NCI-H510A treated with DMSO at 0.1 percent for 48 hours (cell line): ENCODE results near the gene LPAR1.
"Not testable (repeated sequence)": the region's sequence is repeated elsewhere in the genome, so short reads cannot be mapped to it uniquely, and the experiment has no call there.

ENCODE experiments used
- DNase-seq: peaks from one replicate; lab custom pipeline; 2025; lab: John Stamatoyannopoulos, UW

LPAR1 gene

GRCh38 chr9:111038331-111039230 lies at the start of gene LPAR1:
Gene LPAR1, minus strand, starts transcription at chr9:111038470. Its CDS starts 66,353 bp downstream, at chr9:110972117.
- DNase-seq = no peak

GRCh38 chr9:111078391-111079038 lies 40.2 kb upstream of the LPAR1 start:
- no peak for DNase-seq

GRCh38 chr9:111076519-111076918 lies 38.2 kb upstream of the LPAR1 start:
- no peak for DNase-seq

GRCh38 chr9:111076042-111076441 lies 37.8 kb upstream of the LPAR1 start:
- no peak for DNase-seq

GRCh38 chr9:111074395-111074794 lies 36.1 kb upstream of the LPAR1 start:
- DNase-seq = no peak

- DNase-seq = no peak
Measured at GRCh38 chr9:111069183-111069582, 30.9 kb upstream of the LPAR1 start.

- DNase-seq = no peak
Measured at GRCh38 chr9:111068771-111069170, 30.5 kb upstream of the LPAR1 start.

- no peak for DNase-seq
Measured at GRCh38 chr9:111068383-111068730, 30.1 kb upstream of the LPAR1 start.

- DNase-seq = no peak
Measured at GRCh38 chr9:111066468-111066867, 28.2 kb upstream of the LPAR1 start.

- no peak for DNase-seq
Measured at GRCh38 chr9:111065414-111065813, 27.1 kb upstream of the LPAR1 start.

- DNase-seq = no peak
Measured at GRCh38 chr9:111064160-111064837, 26.0 kb upstream of the LPAR1 start.

- no peak for DNase-seq
Measured at GRCh38 chr9:111063332-111063731, 25.1 kb upstream of the LPAR1 start.

- no peak for DNase-seq
Measured at GRCh38 chr9:111058166-111058565, 19.9 kb upstream of the LPAR1 start.

GRCh38 chr9:111056538-111056937 lies 18.3 kb upstream of the LPAR1 start:
- DNase-seq = no peak

GRCh38 chr9:111052791-111053190 lies 14.5 kb upstream of the LPAR1 start:
- no peak for DNase-seq

GRCh38 chr9:111051400-111051799 lies 13.1 kb upstream of the LPAR1 start:
- no peak for DNase-seq

GRCh38 chr9:111050819-111051218 lies 12.5 kb upstream of the LPAR1 start:
- no peak for DNase-seq

GRCh38 chr9:111047287-111047686 lies 9.0 kb upstream of the LPAR1 start:
- not testable (repeated sequence) for DNase-seq

- no peak for DNase-seq
Measured at GRCh38 chr9:111041902-111042301, 3.6 kb upstream of the LPAR1 start.

- no peak for DNase-seq
Measured at GRCh38 chr9:111040494-111040893, 2.2 kb upstream of the LPAR1 start.

- DNase-seq = no peak
Measured at GRCh38 chr9:111039231-111039906, 1.1 kb upstream of the LPAR1 start.

GRCh38 chr9:111037708-111038330 lies 451 bp downstream of the LPAR1 start:
- DNase-seq = peak; percentile 26
